ENCODE measurements around the gene HERPUD2. TPM values are rescaled to one million over a fixed set of nuclear protein-coding genes. Genes with fewer than 3 reads are reported as not detected.

HERPUD2 gene
- total RNA-seq, 4 donors from 2014 or later: 28.7 to 38.2 (median 30.9) TPM

DNA sequence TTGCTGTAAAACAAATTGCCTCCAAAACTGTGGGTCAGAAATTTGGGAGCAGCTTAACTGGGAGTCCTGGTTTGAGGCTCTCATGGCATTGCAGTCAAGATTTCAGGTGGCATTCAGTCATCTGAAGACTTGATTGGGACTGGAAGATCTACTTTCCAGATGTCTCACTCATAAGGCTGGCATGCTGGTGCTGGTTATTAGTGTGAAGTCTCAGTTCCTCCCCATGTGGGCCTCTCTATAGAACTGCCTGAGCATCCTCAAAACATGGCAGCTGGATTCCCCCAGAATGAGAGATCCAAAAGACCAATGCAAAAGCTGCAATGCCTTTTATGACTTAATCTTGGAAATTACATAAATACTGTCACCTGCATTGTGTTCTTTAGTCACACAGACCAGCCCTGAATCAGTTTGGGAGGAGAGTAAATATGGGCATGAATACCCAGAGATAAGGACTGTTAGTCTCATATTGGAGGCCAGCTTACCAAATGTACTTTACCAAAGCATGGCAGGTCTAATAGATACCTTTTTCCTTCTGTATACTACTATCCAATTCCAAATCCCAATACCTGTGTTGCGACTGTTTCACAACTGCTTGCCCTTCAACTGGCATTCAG is 6.5 kb upstream of the HERPUD2 start:
- TF ChIP-seq, protein P1, sequence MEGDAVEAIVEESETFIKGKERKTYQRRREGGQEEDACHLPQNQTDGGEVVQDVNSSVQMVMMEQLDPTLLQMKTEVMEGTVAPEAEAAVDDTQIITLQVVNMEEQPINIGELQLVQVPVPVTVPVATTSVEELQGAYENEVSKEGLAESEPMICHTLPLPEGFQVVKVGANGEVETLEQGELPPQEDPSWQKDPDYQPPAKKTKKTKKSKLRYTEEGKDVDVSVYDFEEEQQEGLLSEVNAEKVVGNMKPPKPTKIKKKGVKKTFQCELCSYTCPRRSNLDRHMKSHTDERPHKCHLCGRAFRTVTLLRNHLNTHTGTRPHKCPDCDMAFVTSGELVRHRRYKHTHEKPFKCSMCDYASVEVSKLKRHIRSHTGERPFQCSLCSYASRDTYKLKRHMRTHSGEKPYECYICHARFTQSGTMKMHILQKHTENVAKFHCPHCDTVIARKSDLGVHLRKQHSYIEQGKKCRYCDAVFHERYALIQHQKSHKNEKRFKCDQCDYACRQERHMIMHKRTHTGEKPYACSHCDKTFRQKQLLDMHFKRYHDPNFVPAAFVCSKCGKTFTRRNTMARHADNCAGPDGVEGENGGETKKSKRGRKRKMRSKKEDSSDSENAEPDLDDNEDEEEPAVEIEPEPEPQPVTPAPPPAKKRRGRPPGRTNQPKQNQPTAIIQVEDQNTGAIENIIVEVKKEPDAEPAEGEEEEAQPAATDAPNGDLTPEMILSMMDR (IDR thresholded peaks at IDR 0.05; ENCODE audit: low read depth): no peak

DNA sequence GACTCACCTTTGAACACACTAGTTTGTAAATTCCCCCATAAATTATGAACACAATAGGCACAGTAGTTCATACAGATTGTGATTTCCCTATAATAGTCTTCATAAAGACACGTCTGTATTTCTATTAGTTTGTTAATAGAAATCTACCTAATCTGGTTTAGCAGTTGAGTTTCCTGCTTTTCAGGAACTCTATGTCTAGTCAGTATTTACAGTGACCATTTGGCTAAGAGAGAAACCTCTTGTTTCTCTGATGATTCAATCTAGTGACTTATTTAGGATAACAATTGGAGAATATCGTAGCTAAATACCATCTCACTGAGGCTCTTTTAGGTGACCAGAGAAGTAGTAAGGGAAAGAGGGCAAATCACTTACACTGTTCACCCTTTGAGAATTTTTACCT is 5.9 kb upstream of the HERPUD2 start:
- TF ChIP-seq, protein P1 (IDR thresholded peaks at IDR 0.05; ENCODE audit: low read depth): no peak

DNA sequence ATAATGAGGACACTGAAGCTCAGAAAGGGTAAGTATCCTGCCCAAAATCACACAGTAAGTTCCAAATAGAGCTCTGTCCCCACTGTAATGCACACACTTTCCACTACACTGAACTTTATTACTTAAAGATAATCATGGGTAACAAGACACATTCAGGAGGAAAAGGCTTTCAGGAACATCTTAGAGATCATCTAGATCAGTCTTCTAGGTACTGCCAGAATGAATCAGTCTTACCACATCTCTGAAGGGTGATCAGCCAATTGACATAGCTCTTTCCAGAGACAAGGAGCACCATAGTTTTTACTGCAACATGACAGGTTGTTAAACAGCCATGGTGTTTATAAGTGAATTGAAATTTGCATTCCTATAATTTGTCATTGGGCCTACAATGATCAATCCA is 5.4 kb upstream of the HERPUD2 start:
- TF ChIP-seq, protein P1 (IDR thresholded peaks at IDR 0.05; ENCODE audit: low read depth): no peak

DNA sequence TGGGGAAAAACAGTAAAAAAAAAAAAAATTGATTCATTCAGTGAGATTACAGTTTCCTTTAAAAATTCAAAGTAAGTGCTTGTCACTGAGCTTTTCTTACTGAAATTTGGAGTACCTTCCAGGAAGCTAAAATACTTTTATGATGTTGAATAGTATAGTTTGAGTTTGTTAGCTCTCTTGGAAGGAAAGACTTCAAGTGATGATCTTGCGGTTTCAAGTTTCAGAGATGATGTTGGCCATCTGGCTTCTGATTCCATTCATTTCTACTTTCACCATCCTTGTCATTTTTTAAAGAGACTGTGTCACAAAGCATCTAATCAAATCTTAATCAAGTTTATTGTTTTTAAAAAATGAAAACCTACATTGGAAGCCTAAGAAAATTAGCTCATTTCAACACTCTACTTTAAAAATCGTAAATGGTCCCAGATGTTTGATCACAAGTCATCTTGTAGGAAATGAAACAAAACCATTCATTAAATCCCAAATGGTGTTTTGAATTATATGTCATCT is 4.9 kb upstream of the HERPUD2 start:
- TF ChIP-seq, protein P1 (IDR thresholded peaks at IDR 0.05; ENCODE audit: low read depth): no peak

DNA sequence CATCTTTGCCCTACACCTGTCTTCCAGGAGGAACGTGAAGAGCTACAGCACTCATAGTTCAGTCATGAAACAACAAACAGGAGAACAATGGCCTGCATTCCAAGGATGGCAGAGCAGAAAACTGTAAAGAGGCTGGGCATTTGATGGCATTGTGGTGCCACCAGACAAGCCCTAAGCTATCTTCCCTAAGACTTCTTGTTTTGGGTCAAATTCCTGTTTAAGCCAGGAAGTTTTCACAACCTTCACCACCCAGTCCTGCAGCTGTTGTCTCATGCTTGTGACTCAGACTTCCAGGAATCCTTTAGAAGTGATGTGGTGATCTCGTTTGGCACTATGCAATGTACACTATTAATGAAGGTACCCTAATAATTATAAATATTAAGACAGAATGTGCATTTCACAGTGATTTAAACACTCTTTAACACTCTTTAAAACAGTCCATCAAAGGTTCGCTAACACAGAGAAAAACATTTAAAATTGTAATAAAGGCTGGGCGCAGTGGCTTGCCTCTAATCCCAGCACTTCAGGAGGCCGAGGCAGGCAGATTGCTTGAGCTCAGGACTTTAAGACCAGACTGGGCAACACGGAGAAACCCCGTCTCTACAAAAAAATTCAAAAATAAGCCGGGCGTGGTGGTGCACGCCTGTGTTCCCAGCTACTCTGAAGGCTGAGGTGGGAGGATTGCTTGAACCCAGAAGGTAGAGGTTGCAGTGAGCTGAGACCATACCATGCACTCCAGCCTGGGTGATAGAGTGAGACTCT is 2.7 kb upstream of the HERPUD2 start:
- TF ChIP-seq, protein P1 (IDR thresholded peaks at IDR 0.05; ENCODE audit: low read depth): no peak

DNA sequence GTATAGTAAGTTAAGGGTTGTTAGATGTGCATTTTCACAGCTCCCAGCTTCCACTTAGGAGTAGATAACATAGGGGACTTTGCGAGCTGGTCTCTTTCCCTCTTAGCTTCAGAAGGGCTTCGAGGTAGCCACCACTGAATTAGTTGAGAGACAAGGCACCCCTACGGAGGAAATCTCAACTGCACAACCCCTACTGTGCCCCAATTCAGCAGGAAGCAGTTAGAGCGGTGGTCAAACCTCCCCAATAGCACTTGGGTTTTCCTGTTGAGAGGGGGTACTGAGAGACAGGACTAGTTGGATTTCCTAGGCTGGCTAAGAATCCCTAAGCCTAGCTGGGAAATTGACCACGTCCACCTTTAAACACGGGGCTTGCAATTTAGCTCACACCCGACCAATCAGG is 1.1 kb upstream of the HERPUD2 start:
- TF ChIP-seq, protein P1 (IDR thresholded peaks at IDR 0.05; ENCODE audit: low read depth): no peak

DNA sequence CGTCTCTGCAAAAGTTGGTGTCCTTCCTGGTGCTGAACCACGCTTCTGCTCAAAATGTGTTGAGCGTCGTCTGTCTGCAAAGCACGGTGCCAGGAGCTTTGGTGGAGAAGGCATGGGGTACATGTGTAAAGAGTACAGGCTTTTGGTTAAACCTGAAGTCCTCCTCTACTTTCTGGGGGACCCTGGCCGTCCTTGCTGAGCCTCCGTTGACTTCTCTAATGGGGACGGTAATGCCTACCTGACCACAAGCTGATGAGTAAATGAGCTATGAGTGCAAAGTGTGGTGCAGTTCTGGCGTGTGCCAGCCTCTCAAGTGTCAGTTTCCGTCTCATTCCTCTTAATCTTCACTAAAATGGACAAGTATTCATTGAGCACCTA is 527 bp upstream of the HERPUD2 start:
- TF ChIP-seq, protein P1 (IDR thresholded peaks at IDR 0.05; ENCODE audit: low read depth): no peak
